Measurements from ENCODE around the gene PPP3CA.

DNA sequence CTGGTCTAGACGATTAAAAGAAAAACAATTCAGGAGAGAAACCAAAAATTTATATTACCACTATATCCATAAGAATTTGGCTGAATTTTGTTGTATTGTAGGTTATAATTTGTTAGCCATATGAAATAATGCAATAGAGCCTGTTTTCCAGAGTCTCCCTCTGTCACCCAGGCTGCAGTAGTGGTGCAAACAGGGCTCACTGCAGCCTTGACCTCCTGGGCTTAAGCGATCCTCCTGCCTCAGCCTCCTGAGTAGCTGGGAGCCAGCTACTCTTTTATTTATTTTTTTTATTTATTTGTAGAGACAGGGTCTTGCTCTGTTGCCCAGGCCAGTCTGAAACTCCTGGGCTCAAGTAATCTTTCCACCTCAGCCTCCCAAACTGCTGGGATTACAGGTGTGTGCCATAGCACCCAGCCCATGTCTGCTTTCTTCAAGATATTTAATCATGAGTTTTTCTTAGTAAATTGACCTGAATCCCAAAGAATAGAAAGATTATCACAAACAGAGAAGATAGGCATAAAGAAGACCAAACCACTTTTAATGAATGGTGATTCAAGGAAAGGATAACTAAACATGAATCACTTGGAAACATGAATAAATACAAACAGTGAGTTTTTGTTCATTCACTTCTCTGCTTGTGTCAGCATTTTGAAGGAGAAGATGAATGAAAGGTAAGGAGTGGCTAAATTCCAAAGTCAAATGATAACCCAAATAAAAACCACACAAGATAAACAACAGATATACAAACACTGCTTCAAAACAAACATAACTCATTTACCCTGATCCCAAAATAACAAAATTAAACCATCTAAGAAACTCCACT lies 82.1 kb downstream of the PPP3CA start:
- TF ChIP-seq, protein P1, sequence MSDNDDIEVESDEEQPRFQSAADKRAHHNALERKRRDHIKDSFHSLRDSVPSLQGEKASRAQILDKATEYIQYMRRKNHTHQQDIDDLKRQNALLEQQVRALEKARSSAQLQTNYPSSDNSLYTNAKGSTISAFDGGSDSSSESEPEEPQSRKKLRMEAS (IDR thresholded peaks at IDR 0.05), result no peak
- TF ChIP-seq, protein P2, sequence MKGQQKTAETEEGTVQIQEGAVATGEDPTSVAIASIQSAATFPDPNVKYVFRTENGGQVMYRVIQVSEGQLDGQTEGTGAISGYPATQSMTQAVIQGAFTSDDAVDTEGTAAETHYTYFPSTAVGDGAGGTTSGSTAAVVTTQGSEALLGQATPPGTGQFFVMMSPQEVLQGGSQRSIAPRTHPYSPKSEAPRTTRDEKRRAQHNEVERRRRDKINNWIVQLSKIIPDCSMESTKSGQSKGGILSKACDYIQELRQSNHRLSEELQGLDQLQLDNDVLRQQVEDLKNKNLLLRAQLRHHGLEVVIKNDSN (IDR thresholded peaks at IDR 0.05), result no peak
- TF ChIP-seq YY1 (IDR thresholded peaks at IDR 0.05; ENCODE audit: low read depth) (no peak), TEAD4 (IDR thresholded peaks at IDR 0.05) (no peak), CREB1 (IDR thresholded peaks at IDR 0.05; ENCODE audit: low read depth) (no peak), CEBPB (IDR thresholded peaks at IDR 0.05) (no peak), EGR1 (IDR thresholded peaks at IDR 0.05) (no peak), TAF1 (IDR thresholded peaks at IDR 0.05; ENCODE audit: low read depth) (no peak), EP300 (IDR thresholded peaks at IDR 0.05; ENCODE audit: borderline replicate concordance) (no peak), RAD21 (IDR thresholded peaks at IDR 0.05; ENCODE audit: low read depth) (no peak), ZBTB7A (IDR thresholded peaks at IDR 0.05; ENCODE audit: low read depth) (no peak), FOXM1 (IDR thresholded peaks at IDR 0.05; ENCODE audit: borderline replicate concordance, low read depth) (no peak), NFIC (IDR thresholded peaks at IDR 0.05) (no peak)
- TF ChIP-seq, protein P3, sequence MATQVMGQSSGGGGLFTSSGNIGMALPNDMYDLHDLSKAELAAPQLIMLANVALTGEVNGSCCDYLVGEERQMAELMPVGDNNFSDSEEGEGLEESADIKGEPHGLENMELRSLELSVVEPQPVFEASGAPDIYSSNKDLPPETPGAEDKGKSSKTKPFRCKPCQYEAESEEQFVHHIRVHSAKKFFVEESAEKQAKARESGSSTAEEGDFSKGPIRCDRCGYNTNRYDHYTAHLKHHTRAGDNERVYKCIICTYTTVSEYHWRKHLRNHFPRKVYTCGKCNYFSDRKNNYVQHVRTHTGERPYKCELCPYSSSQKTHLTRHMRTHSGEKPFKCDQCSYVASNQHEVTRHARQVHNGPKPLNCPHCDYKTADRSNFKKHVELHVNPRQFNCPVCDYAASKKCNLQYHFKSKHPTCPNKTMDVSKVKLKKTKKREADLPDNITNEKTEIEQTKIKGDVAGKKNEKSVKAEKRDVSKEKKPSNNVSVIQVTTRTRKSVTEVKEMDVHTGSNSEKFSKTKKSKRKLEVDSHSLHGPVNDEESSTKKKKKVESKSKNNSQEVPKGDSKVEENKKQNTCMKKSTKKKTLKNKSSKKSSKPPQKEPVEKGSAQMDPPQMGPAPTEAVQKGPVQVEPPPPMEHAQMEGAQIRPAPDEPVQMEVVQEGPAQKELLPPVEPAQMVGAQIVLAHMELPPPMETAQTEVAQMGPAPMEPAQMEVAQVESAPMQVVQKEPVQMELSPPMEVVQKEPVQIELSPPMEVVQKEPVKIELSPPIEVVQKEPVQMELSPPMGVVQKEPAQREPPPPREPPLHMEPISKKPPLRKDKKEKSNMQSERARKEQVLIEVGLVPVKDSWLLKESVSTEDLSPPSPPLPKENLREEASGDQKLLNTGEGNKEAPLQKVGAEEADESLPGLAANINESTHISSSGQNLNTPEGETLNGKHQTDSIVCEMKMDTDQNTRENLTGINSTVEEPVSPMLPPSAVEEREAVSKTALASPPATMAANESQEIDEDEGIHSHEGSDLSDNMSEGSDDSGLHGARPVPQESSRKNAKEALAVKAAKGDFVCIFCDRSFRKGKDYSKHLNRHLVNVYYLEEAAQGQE (IDR thresholded peaks at IDR 0.05; ENCODE audit: low read depth), result no peak
